Smooth muscle cell (in vitro differentiated cells): ENCODE results near the gene PRM1. TPM values are rescaled to one million over a fixed set of nuclear protein-coding genes. Genes with fewer than 3 reads are reported as not detected.

ENCODE experiments used
- DNase-seq: peaks from one replicate; lab custom pipeline; 2025; ENCODE audit not compliant: unreplicated experiment; lab: John Stamatoyannopoulos, UW
- H2AFZ ChIP-seq: fragments of 200-600 bp; sonication (generic); 2 replicates; pipeline ENCODE4 v1.6.0; 2016; ENCODE audit warnings: antibody characterized with exemption, low read depth, mild to moderate bottlenecking
- H3F3A ChIP-seq: fragments of 200-600 bp; sonication (generic); 2 replicates; pipeline ENCODE4 v1.6.0; 2017; ENCODE audit warnings: antibody characterized with exemption, low read depth
- H3K27ac ChIP-seq: fragments of 200-600 bp; sonication (generic); 2 replicates; pipeline ENCODE4 v1.5.1; 2016; ENCODE audit warnings: low read depth, mild to moderate bottlenecking
- H3K27me3 ChIP-seq: fragments of 200-600 bp; sonication (generic); 2 replicates; pipeline ENCODE4 v1.6.1; 2016; ENCODE audit warnings: low read depth, mild to moderate bottlenecking
- H3K36me3 ChIP-seq: fragments of 200-600 bp; sonication (generic); 2 replicates; pipeline ENCODE4 v1.5.1; 2016; ENCODE audit warnings: low read depth
- H3K4me1 ChIP-seq: fragments of 200-600 bp; sonication (generic); 2 replicates; pipeline ENCODE4 v1.5.1; 2016; ENCODE audit warnings: low read depth
- H3K4me2 ChIP-seq: fragments of 200-600 bp; sonication (generic); 2 replicates; pipeline ENCODE4 v1.6.0; 2016; ENCODE audit warnings: mild to moderate bottlenecking
- H3K4me3 ChIP-seq: fragments of 200-600 bp; sonication (generic); 2 replicates; pipeline ENCODE4 v1.5.1; 2016; ENCODE audit warnings: mild to moderate bottlenecking
- H3K79me2 ChIP-seq: fragments of 200-600 bp; sonication (generic); 2 replicates; pipeline ENCODE4 v1.6.0; 2016; ENCODE audit warnings: low read depth, mild to moderate bottlenecking
- H3K9ac ChIP-seq: fragments of 200-600 bp; sonication (generic); 2 replicates; pipeline ENCODE4 v1.6.0; 2016; ENCODE audit warnings: low read depth
- H3K9me3 ChIP-seq: fragments of 200-600 bp; sonication (generic); replicated peaks from 2 replicates; pipeline ENCODE4 v1.5.1; 2016; ENCODE audit warnings: low read depth
- H4K20me1 ChIP-seq: fragments of 200-600 bp; sonication (generic); 2 replicates; pipeline ENCODE4 v1.6.0; 2016; ENCODE audit warnings: low read depth
- WGBS: methylation state at CpG from one replicate; pipeline ENCODE4 v1.1.7; 2016; ENCODE audit warnings: low lambda C conversion rate; 5-methylcytosine and 5-hydroxymethylcytosine counted together
- polyA plus RNA-seq: library from polyadenylated mRNA; unstranded; fragments of >200 nt; fragmentation: Nextera tagmentation; extraction: Ambion mirVana; gene quantifications from 2 replicates; pipeline ENCODE4 v1.2.1, GENCODE V29; 2016
- total RNA-seq: library from RNA; depleted of rRNA; stranded (reverse); fragments of >200 nt; gene quantifications from 2 replicates; pipeline ENCODE4 v1.2.3, GENCODE V29; 2014
- TF ChIP-seq, protein P1 (sequence below): fragments of 200-600 bp; sonication (generic); IDR thresholded peaks from 2 replicates; pipeline ENCODE4 v1.5.1; 2017; ENCODE audit warnings: borderline replicate concordance, mild to moderate bottlenecking, antibody characterized with exemption; ENCODE audit not compliant: insufficient read depth, poor library complexity, severe bottlenecking

The PRM1 gene
- total and polyA plus RNA-seq, 2 experiments from 2014 or later: not detected

GRCh38 chr16:11296351-11296705, 15.2 kb upstream of the PRM1 start:
- Histone ChIP-seq H3K79me2 (no peaks in the 10 kb centered on the region), H3K36me3 (no peaks in the 10 kb centered on the region), H3K27me3 (no peaks in the 10 kb centered on the region), H3K27ac (no peak overlapping the region), H3K9ac (no peak overlapping the region), H3K4me3 (no peak overlapping the region), H4K20me1 (no peaks in the 10 kb centered on the region), H3K4me2 (peak overlapping the region; percentile 67), H2AFZ (peak overlapping the region; percentile 2), H3K4me1 (peaks cover 4% of the 10 kb centered on the region), H3K9me3 (no peaks in the 10 kb centered on the region), H3F3A (no peaks in the 10 kb centered on the region)
- DNase-seq: no peak
- WGBS: 42% methylated on average over 3 of the region's 3 CpGs
- TF ChIP-seq, protein P1, sequence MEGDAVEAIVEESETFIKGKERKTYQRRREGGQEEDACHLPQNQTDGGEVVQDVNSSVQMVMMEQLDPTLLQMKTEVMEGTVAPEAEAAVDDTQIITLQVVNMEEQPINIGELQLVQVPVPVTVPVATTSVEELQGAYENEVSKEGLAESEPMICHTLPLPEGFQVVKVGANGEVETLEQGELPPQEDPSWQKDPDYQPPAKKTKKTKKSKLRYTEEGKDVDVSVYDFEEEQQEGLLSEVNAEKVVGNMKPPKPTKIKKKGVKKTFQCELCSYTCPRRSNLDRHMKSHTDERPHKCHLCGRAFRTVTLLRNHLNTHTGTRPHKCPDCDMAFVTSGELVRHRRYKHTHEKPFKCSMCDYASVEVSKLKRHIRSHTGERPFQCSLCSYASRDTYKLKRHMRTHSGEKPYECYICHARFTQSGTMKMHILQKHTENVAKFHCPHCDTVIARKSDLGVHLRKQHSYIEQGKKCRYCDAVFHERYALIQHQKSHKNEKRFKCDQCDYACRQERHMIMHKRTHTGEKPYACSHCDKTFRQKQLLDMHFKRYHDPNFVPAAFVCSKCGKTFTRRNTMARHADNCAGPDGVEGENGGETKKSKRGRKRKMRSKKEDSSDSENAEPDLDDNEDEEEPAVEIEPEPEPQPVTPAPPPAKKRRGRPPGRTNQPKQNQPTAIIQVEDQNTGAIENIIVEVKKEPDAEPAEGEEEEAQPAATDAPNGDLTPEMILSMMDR: no peak

GRCh38 chr16:11295672-11296071, 14.5 kb upstream of the PRM1 start:
- Histone ChIP-seq H2AFZ (no peak overlapping the region), H3K79me2 (no peaks in the 10 kb centered on the region), H3K9me3 (no peaks in the 10 kb centered on the region), H3K27ac (no peak overlapping the region), H3K4me2 (no peak overlapping the region), H3K27me3 (no peaks in the 10 kb centered on the region), H3K9ac (no peak overlapping the region), H3K4me3 (no peak overlapping the region), H3K36me3 (no peaks in the 10 kb centered on the region), H3K4me1 (peaks cover 11% of the 10 kb centered on the region), H3F3A (no peaks in the 10 kb centered on the region), H4K20me1 (no peaks in the 10 kb centered on the region)
- WGBS: 93% methylated on average over 4 of the region's 4 CpGs
- DNase-seq: no peak
- TF ChIP-seq, protein P1: no peak

DNA sequence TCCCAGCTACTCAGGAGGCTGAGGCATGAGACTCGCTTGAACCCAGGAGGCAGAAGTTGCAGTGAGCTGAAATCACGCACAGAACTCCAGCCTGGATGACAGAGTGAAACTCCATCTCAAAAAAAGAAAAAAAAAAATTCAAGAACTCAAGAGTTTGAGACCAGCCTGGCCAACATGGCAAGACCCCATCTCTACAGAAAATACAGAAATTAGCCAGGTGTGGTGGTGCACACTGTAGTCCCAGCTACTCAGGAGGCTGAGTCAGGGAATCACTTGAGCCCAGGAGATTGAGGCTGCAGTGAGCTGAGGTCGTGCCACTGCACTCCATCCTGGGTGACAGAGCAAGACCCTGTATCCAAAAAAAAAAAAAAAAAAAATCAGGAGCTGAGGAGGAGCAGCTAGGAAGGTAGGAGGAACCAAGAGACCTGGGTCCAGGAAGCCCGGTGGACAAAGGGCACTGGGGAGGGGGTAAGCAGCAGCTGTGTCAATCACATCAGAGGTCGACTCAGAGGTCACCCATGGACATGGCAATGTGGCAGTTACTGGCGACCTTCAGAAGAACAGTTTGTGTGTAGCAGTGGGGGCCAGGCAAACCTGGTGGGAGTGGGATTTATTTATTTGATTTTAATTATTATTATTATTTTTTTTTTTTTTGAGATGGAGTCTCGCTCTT, 11.1 kb upstream of the PRM1 start:
- Histone ChIP-seq H4K20me1 (no peaks in the 10 kb centered on the region), H3K79me2 (no peaks in the 10 kb centered on the region), H3F3A (no peaks in the 10 kb centered on the region), H3K27me3 (no peaks in the 10 kb centered on the region), H3K9me3 (no peaks in the 10 kb centered on the region), H3K36me3 (no peaks in the 10 kb centered on the region), H3K27ac (no peak overlapping the region), H3K4me3 (no peak overlapping the region), H3K4me1 (peaks cover 11% of the 10 kb centered on the region), H3K4me2 (no peak overlapping the region), H3K9ac (no peak overlapping the region), H2AFZ (no peak overlapping the region)
- WGBS: 93% methylated on average over 7 of the region's 7 CpGs
- TF ChIP-seq, protein P1: no peak
- no peak for DNase-seq

- H3K9ac ChIP-seq: no peak overlapping the region
- H3K9me3 ChIP-seq: no peaks in the 10 kb centered on the region
- 54% methylated on average over 10 of the region's 10 CpGs for WGBS
- TF ChIP-seq, protein P1: no peak
- H3F3A ChIP-seq: no peaks in the 10 kb centered on the region
- H3K27me3 ChIP-seq: no peaks in the 10 kb centered on the region
- DNase-seq: no peak
- no peak overlapping the region for H3K4me3 ChIP-seq
- peaks cover 11% of the 10 kb centered on the region for H3K4me1 ChIP-seq
- no peak overlapping the region for H3K27ac ChIP-seq
- no peak overlapping the region for H2AFZ ChIP-seq
- H3K4me2 ChIP-seq: no peak overlapping the region
- no peaks in the 10 kb centered on the region for H3K36me3 ChIP-seq
- H4K20me1 ChIP-seq: no peaks in the 10 kb centered on the region
- H3K79me2 ChIP-seq: no peaks in the 10 kb centered on the region
Measured at GRCh38 chr16:11291091-11291703, 10.1 kb upstream of the PRM1 start.
